CD4-positive, alpha-beta T cell treated with Interleukin-17A for 1 hour (primary cell): ENCODE results near the gene DXO.
"Not testable (repeated sequence)": the region's sequence is repeated elsewhere in the genome, so short reads cannot be mapped to it uniquely, and the experiment has no call there.

Source experiments
- DNase-seq: peaks from one replicate; pipeline ENCODE4 v3.0.0-alpha.2; 2020

Gene DXO

DNA sequence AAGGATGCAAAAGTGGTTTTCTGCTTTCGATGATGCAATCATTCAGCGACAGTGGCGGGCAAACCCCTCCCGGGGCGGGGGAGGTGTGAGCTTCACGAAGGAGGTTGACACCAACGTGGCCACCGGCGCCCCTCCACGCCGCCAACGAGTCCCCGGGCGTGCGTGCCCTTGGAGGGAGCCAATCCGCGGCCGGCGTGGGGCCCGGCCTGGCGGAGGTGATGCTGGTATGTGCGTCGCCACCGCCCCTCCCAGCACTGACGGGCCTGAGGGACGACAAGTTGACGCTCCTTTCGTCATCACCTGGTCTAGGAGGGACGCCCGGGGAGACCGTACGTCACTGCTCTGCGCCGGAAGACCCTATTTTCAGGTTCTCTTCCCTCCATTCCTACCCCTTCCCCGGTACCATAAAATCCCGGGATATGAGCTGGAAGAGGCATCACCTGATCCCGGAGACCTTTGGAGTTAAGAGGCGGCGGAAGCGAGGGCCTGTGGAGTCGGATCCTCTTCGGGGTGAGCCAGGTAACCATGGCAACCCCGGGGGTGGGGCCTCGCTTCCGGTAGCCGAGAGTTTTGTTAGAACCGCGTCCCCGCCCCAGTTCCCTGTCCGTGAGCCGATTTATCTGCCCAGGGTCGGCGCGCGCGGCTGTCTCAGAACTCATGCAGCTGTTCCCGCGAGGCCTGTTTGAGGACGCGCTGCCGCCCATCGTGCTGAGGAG is at the start of gene DXO:
Gene DXO, minus strand, starts transcription at position 146 of the 716 bp plus-strand sequence. CDS start 463 bp downstream, outside the sequence.
- DNase-seq = peak; percentile 99

DNA sequence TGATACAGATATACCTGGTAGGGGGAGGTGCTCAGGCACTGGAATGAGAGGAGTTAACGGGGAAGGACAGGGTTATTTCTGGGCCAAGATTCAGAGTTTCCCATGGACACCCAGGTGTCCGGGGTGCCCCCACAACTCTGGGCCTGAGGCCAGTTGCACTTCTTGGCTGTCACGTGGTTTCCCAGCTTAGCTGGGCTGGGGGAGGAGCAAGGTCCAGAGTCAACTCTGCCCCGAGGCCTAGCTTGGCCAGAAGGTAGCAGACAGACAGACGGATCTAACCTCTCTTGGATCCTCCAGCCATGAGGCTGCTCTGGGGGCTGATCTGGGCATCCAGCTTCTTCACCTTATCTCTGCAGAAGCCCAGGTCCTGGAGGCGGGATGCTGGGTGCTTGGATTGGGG is 42.6 kb upstream of the DXO start, which contains the start of gene C4B:
Gene C4B, plus strand, starts transcription at position 249 of the 400 bp plus-strand sequence. Its CDS starts 51 bp downstream, at position 300.
- DNase-seq = not testable (repeated sequence)

DNA sequence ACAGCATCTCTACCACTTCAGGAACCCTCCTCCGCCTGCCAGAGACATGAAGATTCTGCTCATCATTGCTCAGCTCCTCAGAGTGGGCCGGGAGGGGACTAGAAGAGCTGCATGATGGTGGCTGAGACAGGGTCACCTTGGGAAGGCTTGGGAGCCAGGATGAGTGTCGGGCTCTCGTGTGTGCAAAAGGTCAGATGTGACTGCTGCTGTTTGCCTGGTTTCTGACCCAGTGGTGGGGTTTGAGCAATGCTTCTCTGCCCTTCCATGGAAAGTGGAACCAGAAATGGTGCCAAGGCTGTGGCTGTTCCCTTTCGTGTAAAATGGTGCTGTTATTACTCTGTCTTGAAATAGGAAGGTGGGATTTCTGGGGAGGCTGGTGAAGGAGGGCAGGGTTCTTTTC is 41.8 kb upstream of the DXO start:
- not testable (repeated sequence) for DNase-seq

DNA sequence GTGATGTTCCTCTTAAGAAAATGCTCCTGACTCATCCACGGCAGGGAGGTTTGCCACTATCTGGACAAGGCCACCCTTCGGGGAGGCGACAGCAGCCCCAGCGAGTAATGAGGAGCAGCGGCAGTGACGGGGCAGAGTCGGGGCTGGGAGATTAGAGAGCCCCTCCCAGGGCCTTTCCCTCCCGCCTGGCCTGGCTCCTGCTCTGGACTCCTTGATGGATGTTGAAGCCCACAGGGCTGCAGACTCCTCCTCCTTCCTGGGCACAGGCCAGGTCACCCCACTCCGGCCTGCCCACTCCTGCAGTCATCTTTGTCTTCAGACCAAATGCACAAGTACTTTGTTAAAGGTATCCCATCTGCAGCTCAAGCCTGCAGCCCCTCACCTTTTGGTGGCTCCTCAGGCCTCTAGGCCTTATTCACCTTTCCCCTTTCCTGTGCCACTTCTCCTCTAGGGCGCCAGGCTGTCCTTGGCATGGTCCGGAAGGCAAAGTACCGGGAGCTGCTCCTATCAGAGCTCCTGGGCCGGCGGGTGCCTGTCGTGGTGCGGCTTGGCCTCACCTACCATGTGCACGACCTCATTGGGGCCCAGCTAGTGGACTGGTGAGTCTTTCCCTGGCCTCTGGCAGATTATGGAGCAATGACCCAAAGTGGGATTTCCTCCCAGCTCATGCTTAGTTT is 41.1 kb upstream of the DXO start:
- DNase-seq = not testable (repeated sequence)

DNA sequence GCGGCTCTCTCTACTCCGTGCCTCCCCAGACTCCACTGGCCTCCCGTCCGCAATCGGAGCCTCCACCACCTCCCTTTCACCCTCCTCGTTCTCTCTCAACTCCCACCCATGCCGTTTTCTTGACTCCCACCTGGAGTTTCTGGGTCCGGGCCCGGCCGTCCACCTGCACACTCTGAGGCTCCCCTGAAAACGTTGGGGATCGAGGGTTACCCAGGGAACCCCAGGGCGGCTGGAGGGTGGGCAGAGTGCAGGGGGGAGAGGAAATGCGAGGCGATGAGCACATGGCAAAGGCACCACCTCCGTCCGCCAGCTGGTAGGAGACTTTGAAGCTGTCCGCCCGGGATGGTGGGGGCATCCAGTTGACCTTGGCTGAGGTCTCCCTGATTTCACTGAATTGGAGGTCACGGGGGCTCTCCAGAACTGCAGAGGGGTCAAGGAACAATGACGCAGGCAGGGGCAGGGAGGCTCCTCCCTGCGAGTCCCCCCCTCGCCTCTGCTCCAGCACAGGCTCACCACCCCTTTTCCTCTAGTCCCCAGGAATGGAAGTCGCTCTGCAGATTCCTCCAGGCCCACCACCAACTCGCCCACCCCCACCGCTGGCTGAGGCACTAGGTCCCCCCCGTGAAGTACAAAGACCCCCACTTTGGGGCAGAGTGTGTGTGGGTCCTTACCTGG is 39.1 kb upstream of the DXO start:
- DNase-seq = not testable (repeated sequence)

DNA sequence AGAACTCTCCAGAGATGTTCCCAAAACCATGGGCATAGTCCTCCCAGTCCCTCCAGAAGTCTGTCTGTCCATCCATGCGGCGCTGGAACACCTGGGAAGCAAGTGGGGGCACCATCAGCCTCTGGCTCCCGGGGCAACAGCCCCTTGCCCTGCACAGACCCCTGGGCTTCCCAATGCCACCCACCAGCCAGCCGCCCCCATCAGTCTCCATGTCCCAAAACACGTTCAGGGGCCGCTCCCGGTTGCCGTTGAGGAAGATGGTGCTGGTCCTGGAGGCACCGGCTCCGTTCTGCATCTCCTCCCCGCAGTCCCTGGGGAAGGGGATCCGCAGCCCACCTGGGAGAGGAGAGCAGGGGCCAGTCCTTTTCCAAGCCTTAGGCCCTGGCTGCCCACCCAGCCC is 37.6 kb upstream of the DXO start:
- DNase-seq = not testable (repeated sequence)

DNA sequence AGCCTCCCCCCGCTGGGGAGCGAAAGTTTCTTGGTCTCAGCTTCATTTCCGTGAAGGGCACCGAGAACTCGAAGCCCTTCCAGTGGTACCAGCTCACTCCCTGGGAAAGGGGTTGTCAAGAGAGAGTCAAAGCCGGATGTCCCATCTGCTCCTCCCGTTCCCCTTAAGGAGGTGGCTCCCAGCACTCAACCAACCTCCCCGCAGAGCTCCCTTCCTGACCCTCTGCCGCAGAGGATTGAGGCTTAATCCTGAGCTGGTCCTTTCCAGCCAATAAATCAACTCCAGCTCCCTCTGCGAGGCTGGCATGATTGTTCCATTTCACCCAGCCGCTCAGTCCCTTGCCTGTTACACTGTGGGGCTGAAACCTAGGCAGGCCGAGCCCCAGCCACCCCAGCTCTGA is 36.7 kb upstream of the DXO start:
- not testable (repeated sequence) for DNase-seq

DNA sequence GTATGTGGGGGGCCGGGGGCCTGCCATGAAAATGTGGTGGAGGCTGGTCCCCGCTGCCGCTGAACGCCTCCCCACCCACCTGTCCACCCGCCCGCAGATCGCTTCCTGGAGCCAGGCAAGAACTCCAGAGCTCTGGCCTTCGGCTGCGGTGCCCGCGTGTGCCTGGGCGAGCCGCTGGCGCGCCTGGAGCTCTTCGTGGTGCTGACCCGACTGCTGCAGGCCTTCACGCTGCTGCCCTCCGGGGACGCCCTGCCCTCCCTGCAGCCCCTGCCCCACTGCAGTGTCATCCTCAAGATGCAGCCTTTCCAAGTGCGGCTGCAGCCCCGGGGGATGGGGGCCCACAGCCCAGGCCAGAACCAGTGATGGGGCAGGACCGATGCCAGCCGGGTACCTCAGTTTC is 36.1 kb upstream of the DXO start:
- not testable (repeated sequence) for DNase-seq

DNA sequence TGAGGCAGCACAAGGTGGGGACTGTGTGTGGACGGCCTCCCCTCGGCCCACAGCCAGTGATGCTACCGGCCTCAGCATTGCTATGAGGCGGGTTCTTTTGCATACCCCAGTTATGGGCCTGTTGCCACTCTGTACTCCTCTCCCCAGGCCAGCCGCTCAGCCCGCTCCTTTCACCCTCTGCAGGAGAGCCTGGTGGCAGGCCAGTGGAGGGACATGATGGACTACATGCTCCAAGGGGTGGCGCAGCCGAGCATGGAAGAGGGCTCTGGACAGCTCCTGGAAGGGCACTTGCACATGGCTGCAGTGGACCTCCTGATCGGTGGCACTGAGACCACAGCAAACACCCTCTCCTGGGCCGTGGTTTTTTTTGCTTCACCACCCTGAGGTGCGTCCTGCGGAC is 35.1 kb upstream of the DXO start:
- DNase-seq = not testable (repeated sequence)

DNA sequence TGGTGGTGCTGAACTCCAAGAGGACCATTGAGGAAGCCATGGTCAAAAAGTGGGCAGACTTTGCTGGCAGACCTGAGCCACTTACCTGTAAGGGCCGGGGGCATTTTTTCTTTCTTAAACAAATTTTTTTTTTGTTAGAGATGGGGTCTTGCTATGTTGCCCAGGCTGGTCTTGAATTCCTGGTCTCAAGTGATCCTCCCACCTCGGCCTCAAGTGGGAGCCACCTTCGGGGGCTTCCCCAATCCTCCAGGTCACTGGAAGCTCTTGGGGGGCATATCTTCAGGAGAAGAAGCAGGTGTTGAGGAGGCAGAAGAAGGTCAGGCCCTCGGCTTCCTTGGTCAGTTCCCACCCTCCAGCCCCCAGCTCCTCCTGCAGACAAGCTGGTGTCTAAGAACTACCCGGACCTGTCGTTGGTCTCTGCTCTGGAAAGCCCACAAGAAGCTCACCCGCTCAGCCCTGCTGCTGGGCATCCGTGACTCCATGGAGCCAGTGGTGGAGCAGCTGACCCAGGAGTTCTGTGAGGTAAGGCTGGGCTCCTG is 34.1 kb upstream of the DXO start:
- DNase-seq = not testable (repeated sequence)

DNA sequence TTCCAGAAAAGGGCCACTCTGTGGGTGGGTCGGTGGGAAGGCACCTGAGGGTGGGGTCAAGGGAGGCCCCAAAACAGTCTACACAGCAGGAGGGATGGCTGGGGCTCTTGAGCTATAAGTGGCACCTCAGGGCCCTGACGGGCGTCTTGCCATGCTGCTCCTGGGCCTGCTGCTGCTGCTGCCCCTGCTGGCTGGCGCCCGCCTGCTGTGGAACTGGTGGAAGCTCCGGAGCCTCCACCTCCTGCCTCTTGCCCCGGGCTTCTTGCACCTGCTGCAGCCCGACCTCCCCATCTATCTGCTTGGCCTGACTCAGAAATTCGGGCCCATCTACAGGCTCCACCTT is 33.6 kb upstream of the DXO start:
- DNase-seq = not testable (repeated sequence)

DNA sequence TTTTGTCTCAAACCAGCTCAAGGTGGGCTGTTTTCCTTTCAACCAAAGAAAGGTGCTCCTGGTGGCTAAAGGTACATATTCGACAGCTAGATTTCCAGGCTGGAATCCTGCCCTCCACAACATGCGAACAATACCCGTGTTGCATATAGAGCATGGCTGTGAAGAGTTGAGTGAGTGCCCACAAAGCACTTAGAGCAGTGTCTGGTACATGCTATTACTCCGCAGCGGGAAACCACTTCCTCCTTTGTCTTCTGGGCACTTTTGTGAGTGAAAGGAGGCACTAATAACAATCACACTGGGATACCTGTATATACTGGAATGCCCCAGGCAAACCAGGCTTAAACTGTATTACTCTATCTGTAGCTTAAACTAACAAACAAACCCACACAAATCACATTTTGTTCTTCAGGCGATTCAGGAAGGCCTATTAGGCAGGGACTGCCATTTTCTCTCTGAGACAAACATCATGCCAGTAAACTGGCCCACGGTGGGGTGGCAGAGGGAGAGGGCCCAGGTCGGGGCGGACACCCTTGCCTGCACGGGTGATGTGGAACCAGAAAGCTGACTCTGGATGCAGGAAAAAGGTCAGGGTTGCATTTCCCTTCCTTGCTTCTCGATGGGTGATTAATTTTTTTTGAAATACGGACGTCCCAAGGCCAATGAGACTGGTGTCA is 33.1 kb upstream of the DXO start:
- not testable (repeated sequence) for DNase-seq

DNA sequence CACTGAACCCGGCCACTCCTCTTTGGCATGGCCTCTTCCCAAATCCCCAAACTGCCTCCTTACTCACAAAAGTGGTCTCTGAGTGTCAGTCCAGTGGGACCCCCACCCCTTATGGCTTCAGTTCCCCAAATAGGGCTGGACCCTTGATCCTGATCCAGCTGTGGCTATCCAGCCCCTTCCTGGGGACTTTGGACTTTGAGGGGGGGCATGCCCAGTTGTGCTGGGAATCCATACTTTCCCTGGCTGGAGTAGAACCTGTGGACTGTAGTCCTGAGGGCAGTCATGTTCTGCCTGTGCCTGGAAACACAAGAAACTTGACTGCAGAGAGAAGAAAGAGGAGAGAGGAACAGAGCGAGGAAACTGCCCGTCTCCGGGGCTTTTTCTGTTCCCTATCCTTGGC is 32.5 kb upstream of the DXO start:
- not testable (repeated sequence) for DNase-seq

DNA sequence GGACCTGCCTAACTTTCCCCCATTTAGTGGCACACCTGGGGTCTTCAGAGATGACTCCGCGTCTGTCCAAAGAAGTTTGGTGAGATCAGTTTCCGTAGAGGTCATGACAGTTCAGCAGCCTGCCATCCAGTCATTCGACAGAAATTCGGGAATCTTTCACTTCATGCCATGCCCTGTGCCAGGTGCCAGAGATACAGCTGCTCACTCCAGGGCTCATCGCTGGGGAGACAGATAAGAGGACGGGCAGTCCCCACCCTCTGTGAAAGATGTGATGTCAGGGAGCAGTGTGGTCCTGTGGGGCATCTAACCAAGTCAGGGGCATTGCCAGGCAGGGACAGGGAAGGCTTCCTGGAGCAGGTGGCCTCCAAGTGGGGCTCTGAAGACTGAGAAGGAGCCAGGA is 31.4 kb upstream of the DXO start:
- not testable (repeated sequence) for DNase-seq

DNA sequence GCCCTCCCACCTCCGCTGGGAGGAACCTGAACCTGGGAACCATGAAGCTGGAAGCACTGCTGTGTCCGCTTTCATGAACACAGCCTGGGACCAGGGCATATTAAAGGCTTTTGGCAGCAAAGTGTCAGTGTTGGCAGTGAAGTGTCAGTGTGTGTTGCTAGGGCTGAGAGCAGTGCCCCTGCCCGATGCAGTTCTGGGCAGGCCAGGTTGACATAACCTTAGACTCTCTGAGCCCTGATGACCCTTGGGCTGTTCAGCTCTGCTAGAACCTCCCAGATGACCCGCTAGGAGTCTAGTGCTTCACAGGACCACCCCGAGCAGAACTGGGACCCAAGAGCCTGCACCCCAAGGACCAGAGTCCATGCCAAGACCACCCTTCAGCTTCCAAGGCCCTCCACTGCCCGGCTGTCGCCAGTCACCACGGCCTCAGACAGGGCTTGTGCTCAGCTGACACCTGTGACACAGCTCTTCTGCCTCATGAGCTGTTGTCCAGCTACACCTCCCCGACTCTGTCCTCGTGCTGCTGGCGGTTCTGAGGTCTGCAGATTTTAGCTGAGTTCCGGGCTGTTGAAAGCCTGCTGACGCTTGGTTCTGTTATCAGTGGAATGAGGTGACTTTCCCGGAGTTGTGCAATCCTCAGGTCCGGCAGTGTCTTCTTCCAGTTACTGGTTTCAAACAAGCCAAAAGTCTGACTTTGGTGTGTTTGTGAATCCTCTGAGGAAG is 30.8 kb upstream of the DXO start:
- not testable (repeated sequence) for DNase-seq

DNA sequence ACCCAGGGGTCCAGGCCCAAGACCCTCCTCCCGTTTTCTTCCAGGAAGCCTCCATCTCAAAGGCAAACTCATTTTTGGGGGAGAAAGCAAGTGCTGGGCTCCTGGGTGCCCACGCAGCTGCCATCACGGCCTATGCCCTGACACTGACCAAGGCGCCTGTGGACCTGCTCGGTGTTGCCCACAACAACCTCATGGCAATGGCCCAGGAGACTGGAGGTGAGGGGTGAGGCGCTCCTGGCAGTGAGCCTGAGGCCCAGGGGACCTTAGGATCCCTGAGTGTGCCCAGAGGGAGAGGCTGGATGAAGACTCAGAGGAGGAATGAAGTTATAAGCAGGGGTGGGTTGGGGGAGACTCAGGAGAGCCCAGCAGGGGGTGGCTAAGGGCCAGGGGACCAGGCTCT is 24.4 kb upstream of the DXO start:
- DNase-seq = not testable (repeated sequence)

DNA sequence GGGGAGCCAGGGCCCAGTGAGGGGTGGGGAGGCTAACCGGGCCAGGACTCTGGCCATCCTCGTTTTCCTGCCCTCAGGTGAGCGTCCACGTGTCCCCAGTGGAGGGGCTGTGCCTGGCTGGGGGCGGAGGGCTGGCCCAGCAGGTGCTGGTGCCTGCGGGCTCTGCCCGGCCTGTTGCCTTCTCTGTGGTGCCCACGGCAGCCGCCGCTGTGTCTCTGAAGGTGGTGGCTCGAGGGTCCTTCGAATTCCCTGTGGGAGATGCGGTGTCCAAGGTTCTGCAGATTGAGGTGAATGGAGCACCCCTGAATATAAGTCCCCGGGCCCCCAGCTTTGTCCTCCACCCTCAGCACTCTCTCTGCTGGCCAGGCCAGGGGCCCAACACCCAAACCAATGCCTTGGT is 22.5 kb upstream of the DXO start:
- not testable (repeated sequence) for DNase-seq

DNA sequence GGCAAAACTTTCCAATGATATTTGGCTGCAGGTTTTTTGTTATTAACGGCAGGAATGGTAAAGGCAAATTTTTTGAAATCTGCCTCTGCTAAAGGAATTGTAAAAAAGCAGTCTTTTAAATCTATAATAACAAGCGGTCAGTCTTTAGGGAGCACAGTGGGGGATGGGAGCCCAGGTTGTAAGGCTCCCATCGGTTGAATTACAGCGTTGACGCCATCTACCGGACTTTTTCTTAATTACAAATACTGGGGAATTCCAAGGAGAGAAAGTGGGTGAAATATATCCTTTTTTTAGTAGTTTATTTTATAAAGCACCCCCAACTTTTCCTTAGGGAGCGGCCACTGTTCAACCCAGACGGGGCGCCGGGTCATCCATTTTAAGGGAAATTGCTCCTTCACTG is 17.4 kb upstream of the DXO start:
- DNase-seq = not testable (repeated sequence)

DNA sequence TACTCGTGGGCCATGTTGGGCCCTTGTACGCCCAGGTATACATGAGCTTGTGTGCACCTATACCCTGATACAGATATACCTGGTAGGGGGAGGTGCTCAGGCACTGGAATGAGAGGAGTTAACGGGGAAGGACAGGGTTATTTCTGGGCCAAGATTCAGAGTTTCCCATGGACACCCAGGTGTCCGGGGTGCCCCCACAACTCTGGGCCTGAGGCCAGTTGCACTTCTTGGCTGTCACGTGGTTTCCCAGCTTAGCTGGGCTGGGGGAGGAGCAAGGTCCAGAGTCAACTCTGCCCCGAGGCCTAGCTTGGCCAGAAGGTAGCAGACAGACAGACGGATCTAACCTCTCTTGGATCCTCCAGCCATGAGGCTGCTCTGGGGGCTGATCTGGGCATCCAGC is 9.8 kb upstream of the DXO start, which contains the start of gene C4A:
Gene C4A, plus strand, starts transcription at position 314 of the 400 bp plus-strand sequence. Its CDS starts 51 bp downstream, at position 365.
- not testable (repeated sequence) for DNase-seq

DNA sequence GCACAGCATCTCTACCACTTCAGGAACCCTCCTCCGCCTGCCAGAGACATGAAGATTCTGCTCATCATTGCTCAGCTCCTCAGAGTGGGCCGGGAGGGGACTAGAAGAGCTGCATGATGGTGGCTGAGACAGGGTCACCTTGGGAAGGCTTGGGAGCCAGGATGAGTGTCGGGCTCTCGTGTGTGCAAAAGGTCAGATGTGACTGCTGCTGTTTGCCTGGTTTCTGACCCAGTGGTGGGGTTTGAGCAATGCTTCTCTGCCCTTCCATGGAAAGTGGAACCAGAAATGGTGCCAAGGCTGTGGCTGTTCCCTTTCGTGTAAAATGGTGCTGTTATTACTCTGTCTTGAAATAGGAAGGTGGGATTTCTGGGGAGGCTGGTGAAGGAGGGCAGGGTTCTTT is 9.1 kb upstream of the DXO start:
- not testable (repeated sequence) for DNase-seq

DNA sequence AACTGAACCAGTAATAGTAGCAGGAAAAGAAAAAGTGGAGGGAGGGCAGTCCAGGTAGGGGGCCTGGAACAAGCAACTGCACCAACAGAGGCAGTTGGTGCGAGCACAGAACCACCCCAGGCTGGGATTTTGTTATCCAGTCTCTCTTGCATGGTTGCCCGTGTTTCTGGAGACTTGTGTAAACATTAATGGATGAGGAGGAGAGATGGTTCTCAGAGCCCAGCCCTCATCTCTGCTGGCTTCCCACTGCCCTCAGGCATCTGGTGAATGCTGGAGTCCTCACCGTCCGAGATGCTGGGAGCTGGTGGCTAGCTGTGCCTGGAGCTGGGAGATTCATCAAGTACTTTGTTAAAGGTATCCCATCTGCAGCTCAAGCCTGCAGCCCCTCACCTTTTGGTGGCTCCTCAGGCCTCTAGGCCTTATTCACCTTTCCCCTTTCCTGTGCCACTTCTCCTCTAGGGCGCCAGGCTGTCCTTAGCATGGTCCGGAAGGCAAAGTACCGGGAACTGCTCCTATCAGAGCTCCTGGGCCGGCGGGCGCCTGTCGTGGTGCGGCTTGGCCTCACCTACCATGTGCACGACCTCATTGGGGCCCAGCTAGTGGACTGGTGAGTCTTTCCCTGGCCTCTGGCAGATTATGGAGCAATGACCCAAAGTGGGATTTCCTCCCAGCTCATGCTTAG is 8.4 kb upstream of the DXO start:
- not testable (repeated sequence) for DNase-seq
